BJ (cell line): ENCODE results near the gene TFAP2D. TPM values are rescaled to one million over a fixed set of nuclear protein-coding genes. Genes with fewer than 3 reads are reported as not detected.
A peak's percentile ranks its signal among the peaks of the same experiment; 100 is the strongest.

ENCODE experiments used
- CTCF ChIA-PET: fragments of 350-600 bp; formaldehyde crosslinking; extraction: SDS; loops from one replicate; lab custom pipeline; 2021; ENCODE audit warnings: antibody characterized with exemption, inconsistent platforms; lab: Yijun Ruan, JAX
- POLR2A ChIA-PET: fragments of 300-600 bp; sonication (Branson Sonifier 250); formaldehyde crosslinking; extraction: SDS; loops from one replicate; lab custom pipeline; 2021; ENCODE audit warnings: antibody characterized with exemption; lab: Charles Lee
- DNase-seq: peaks from one replicate; pipeline ENCODE4 v3.0.0-alpha.2; 2011; ENCODE audit warnings: low read depth
- H3K27me3 ChIP-seq: 2 replicates; pipeline ENCODE4 v1.6.0; 2011; ENCODE audit warnings: low read length; ENCODE audit not compliant: control insufficient read depth, insufficient read depth
- H3K36me3 ChIP-seq: 2 replicates; pipeline ENCODE4 v1.5.1; 2011; ENCODE audit warnings: low read length; ENCODE audit not compliant: control insufficient read depth, insufficient read depth
- H3K4me3 ChIP-seq: 2 replicates; pipeline ENCODE4 v1.5.1; 2011; ENCODE audit warnings: low read depth, mild to moderate bottlenecking, control low read depth, low read length
- polyA plus RNA-seq: library from polyadenylated mRNA; depleted of rRNA; stranded (reverse); fragments of >200 nt; gene quantifications from 2 replicates; pipeline ENCODE4 v1.2.3, GENCODE V29; 2011
- TF ChIP-seq, protein P1 (sequence below): IDR thresholded peaks from 2 replicates; pipeline ENCODE4 v1.5.1; 2011; ENCODE audit warnings: low read depth, mild to moderate bottlenecking, control low read depth, inconsistent platforms, low read length, moderate library complexity; ENCODE audit not compliant: insufficient read depth

The TFAP2D gene
- polyA plus RNA-seq, 1 experiment, result not detected

- no peak for DNase-seq
- Histone ChIP-seq H3K36me3 (no peaks in the 10 kb centered on the region), H3K4me3 (no peak overlapping the region), H3K27me3 (no peaks in the 10 kb centered on the region)
- CTCF ChIA-PET, result no interaction called here
- POLR2A ChIA-PET, result no interaction called here
- TF ChIP-seq, protein P1, sequence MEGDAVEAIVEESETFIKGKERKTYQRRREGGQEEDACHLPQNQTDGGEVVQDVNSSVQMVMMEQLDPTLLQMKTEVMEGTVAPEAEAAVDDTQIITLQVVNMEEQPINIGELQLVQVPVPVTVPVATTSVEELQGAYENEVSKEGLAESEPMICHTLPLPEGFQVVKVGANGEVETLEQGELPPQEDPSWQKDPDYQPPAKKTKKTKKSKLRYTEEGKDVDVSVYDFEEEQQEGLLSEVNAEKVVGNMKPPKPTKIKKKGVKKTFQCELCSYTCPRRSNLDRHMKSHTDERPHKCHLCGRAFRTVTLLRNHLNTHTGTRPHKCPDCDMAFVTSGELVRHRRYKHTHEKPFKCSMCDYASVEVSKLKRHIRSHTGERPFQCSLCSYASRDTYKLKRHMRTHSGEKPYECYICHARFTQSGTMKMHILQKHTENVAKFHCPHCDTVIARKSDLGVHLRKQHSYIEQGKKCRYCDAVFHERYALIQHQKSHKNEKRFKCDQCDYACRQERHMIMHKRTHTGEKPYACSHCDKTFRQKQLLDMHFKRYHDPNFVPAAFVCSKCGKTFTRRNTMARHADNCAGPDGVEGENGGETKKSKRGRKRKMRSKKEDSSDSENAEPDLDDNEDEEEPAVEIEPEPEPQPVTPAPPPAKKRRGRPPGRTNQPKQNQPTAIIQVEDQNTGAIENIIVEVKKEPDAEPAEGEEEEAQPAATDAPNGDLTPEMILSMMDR, result no peak
These were observed 72.6 kb downstream of the TFAP2D start for GRCh38 chr6:50785921-50786320.

GRCh38 chr6:50791900-50792508 is 78.7 kb downstream of the TFAP2D start:
- POLR2A ChIA-PET, result no interaction called here
- TF ChIP-seq, protein P1, result peak; percentile 77
- Histone ChIP-seq H3K4me3 (no peak overlapping the region), H3K36me3 (no peaks in the 10 kb centered on the region), H3K27me3 (no peaks in the 10 kb centered on the region)
- CTCF ChIA-PET, result interaction anchor here (0.6 kb wide), 1 partner anchor 1172 kb away, joined by 3 read pairs; no protein-coding TSS in a partner anchor
- DNase-seq, result no peak

DNA sequence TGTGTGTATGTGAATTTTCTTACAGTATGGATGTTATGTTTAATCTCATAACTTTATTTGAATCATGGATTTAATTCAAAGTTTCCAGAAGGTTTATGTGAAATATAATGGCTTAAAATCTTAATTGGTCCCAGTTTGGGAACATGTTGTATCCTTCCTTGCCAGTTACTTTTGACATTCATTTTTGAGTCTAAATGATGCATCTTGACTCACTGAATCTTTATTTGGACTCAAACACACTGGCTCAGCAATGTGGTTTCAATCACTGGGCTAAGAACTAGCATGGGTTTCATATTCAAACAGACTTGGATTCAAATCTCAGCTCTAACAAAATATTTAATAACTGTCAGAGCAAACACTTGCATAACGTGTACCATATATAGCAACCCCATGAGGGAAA is 79.4 kb downstream of the TFAP2D start:
- CTCF ChIA-PET, result no interaction called here
- TF ChIP-seq, protein P1, result no peak
- no peaks in the 10 kb centered on the region for H3K36me3 ChIP-seq
- POLR2A ChIA-PET, result no interaction called here
- DNase-seq, result no peak
- H3K27me3 ChIP-seq, result no peaks in the 10 kb centered on the region
- H3K4me3 ChIP-seq, result no peak overlapping the region

DNA sequence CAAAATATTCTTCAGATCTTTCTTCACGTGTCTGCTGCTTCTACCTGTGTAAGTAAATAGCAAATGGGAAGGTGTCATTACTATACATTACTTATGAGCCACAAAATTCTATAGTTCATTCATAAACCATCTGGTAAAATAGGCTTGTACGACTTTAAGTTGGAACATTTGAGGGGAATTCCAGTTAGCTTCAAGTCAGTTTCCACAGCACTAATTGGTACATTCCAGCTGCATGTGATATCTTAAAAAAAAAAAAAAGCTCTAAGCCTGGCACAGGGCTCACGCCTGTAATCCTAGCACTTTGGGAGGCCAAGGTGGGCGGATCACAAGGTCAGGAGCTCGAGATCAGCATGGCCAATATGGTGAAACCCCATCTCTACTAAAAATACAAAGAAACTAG is 82.2 kb downstream of the TFAP2D start:
- CTCF ChIA-PET, result interaction anchor here (0.6 kb wide), 1 partner anchor 1226 kb away, joined by 3 read pairs; no protein-coding TSS in a partner anchor
- DNase-seq, result no peak
- Histone ChIP-seq H3K27me3 (no peaks in the 10 kb centered on the region), H3K36me3 (no peaks in the 10 kb centered on the region), H3K4me3 (no peak overlapping the region)
- TF ChIP-seq, protein P1, result no peak
- POLR2A ChIA-PET, result no interaction called here

GRCh38 chr6:50804283-50804682 is 91.0 kb downstream of the TFAP2D start:
- H3K36me3 ChIP-seq, result no peaks in the 10 kb centered on the region
- POLR2A ChIA-PET, result no interaction called here
- CTCF ChIA-PET, result no interaction called here
- no peak for DNase-seq
- TF ChIP-seq, protein P1, result no peak
- H3K27me3 ChIP-seq, result no peaks in the 10 kb centered on the region
- H3K4me3 ChIP-seq, result no peak overlapping the region
